ENCODE measurements around the gene SLC22A13. TPM values are rescaled to one million over a fixed set of nuclear protein-coding genes. Genes with fewer than 3 reads are reported as not detected.

The SLC22A13 gene
- total RNA-seq, 4 donors from 2014 or later = 0.48 to 2.5 (median 0.94) TPM

GRCh38 chr3:38313263-38313662, 47.7 kb downstream of the SLC22A13 start:
- ATAC-seq (ENCODE audit: low FRiP score) (no peak), DNase-seq (ENCODE audit: low spot score) (no peak)
- no peak for TF ChIP-seq CTCF (IDR thresholded peaks at IDR 0.05)

- DNase-seq (ENCODE audit: low spot score) (no peak), ATAC-seq (ENCODE audit: low FRiP score) (no peak)
- no peak for TF ChIP-seq CTCF (IDR thresholded peaks at IDR 0.05)
Observed at GRCh38 chr3:38313695-38314094, 48.1 kb downstream of the SLC22A13 start.

GRCh38 chr3:38314112-38314763, 48.6 kb downstream of the SLC22A13 start:
- DNase-seq (ENCODE audit: low spot score) = no peak
- no peak for TF ChIP-seq CTCF (IDR thresholded peaks at IDR 0.05)
- ATAC-seq (ENCODE audit: low FRiP score) = no peak

GRCh38 chr3:38314764-38315487, 49.3 kb downstream of the SLC22A13 start:
- ATAC-seq (ENCODE audit: low FRiP score) (no peak), DNase-seq (ENCODE audit: low spot score) (no peak)
- no peak for TF ChIP-seq CTCF (IDR thresholded peaks at IDR 0.05)

GRCh38 chr3:38315488-38316230, 50.0 kb downstream of the SLC22A13 start:
- no peak for TF ChIP-seq CTCF (IDR thresholded peaks at IDR 0.05)
- DNase-seq (ENCODE audit: low spot score) (no peak), ATAC-seq (ENCODE audit: low FRiP score) (no peak)

GRCh38 chr3:38316356-38317191, 51.0 kb downstream of the SLC22A13 start:
- DNase-seq (ENCODE audit: low spot score) = no peak
- ATAC-seq (ENCODE audit: low FRiP score) = no peak

More at GRCh38 chr3:38316356-38317191, 51.0 kb downstream of the SLC22A13 start:
- TF ChIP-seq CTCF (IDR thresholded peaks at IDR 0.05) = no peak

Data from omental fat pad (tissue), 4 donors.